ENCODE data around the gene KIF2C. TPM values are rescaled to one million over a fixed set of nuclear protein-coding genes. Genes with fewer than 3 reads are reported as not detected.
A peak's percentile ranks its signal among the peaks of the same experiment; 100 is the strongest.

The KIF2C gene
- total and polyA plus RNA-seq, 2 donors (not counting 1 experiment from before 2014, with no cell fraction given) = 0.25 to 0.69 TPM

- Histone ChIP-seq H3K36me3 (replicated peaks in 1 of 2; ENCODE audit: control extremely low read depth in 1 of 2, control insufficient read depth in 1 of 2, extremely low read depth in 1 of 2, insufficient read depth in 2 of 2, low read length in 1 of 2) (no peaks in the 10 kb centered on the region), H2AFZ (ENCODE audit: insufficient read depth, low read depth, low read length, poor library complexity, severe bottlenecking) (peak within 1 kb of the TSS; percentile 56), H3K79me2 (ENCODE audit: control insufficient read depth, insufficient read depth, low read length) (no peaks in the 10 kb centered on the region), H3K9ac (ENCODE audit: low read length) (peak within 1 kb of the TSS; percentile 79), H3K4me1 (ENCODE audit: control insufficient read depth in 2 of 2, insufficient read depth in 2 of 2, low read length in 2 of 2) (peaks cover 12 to 24% of the 10 kb centered on the region in 2 donors), H4K20me1 (ENCODE audit: control insufficient read depth, insufficient read depth, low read length, poor library complexity, severe bottlenecking) (no peaks in the 10 kb centered on the region), H3K27me3 (replicated peaks in 1 of 4; ENCODE audit: control extremely low read depth in 1 of 4, control insufficient read depth in 3 of 4, insufficient read depth in 4 of 4, low read length in 3 of 4) (no peaks in the 10 kb centered on the region), H3K4me3 (ENCODE audit: control extremely low read depth in 1 of 5, extremely low read depth in 1 of 5, insufficient read depth in 1 of 5, low read depth in 2 of 5, low read length in 4 of 5) (peak within 1 kb of the TSS; percentile 17 to 68 (median 50)), H3K4me2 (replicated peaks; ENCODE audit: low read depth, low read length, poor library complexity, severe bottlenecking) (peak within 1 kb of the TSS; percentile 67), H3K27ac (ENCODE audit: low read length in 2 of 2) (peak within 1 kb of the TSS; percentile 93 to 96), H3K9me3 (ENCODE audit: control extremely low read depth in 1 of 3, control insufficient read depth in 2 of 3, insufficient read depth in 1 of 3, low read length in 2 of 3) (no peaks in the 10 kb centered on the region)
- CTCF ChIA-PET = interaction anchor here (0.6 to 10.4 kb wide), 29 partner anchors 9 to 629 kb away, joined by 3 to 196 read pairs (median 6); partner anchors contain the start of genes ARMH1, BEST4, HECTD3 and MUTYH
- whole genome bisulfite sequencing (ENCODE audit: insufficient coverage) = 0% methylated on average over 4 of the region's 19 CpGs
- peak within 1 kb of the TSS; percentile 100 for H3K27ac Mint-ChIP-seq
- DNase-seq (peak; percentile 97), ATAC-seq (ENCODE audit: low read depth) (peak; percentile 74)
- no peaks in the 10 kb centered on the region for H3K9me3 Mint-ChIP-seq (ENCODE audit: insufficient read depth)
- intact Hi-C loops (cut with micrococcal nuclease) = loop anchor here (1.0 to 10.0 kb wide), 10 partner anchors 8 to 954 kb away; partner anchors contain the start of genes GPBP1L1, KIF2C, PLK3 and RPS8
- H3K27me3 Mint-ChIP-seq = no peaks in the 10 kb centered on the region
- H3K4me1 Mint-ChIP-seq = peaks cover 24% of the 10 kb centered on the region
- POLR2A ChIA-PET = interaction anchor here (0.6 to 3.5 kb wide), 16 partner anchors 9 to 699 kb away, joined by 3 to 50 read pairs (median 6); partner anchors contain the start of genes HECTD3, MUTYH, PLK3 and RPS8
- TF ChIP-seq CTCF (IDR thresholded peaks at IDR 0.05) = peak; percentile 87
- TF ChIP-seq EZH2 (IDR thresholded peaks at IDR 0.05; ENCODE audit: borderline replicate concordance, insufficient read depth, low read depth, low read length, poor library complexity, severe bottlenecking) = no peak
- H3K4me3 Mint-ChIP-seq = peak within 1 kb of the TSS; percentile 92
Observed at GRCh38 chr1:44730741-44731512, 8.7 kb upstream of the KIF2C start, which contains the start of gene RNU5D-1. RNU5D-1 (minus strand) TSS chr1:44731170.

Measured in B cell (primary cell).